ENCODE data around the gene OGDH.
"Not testable (repeated sequence)": the region's sequence is repeated elsewhere in the genome, so short reads cannot be mapped to it uniquely, and the experiment has no call there.

OGDH gene

GRCh38 chr7:44695756-44696155 lies 89.3 kb downstream of the OGDH start:
- TF ChIP-seq ZFX (IDR thresholded peaks at IDR 0.05) (no peak), CTCF (conservative IDR thresholded peaks at IDR 0.05) (no peak)
- no peak overlapping the region for H3K27ac ChIP-seq

GRCh38 chr7:44696728-44697127 lies 90.3 kb downstream of the OGDH start:
- no peak for TF ChIP-seq ZFX (IDR thresholded peaks at IDR 0.05)
- no peak for TF ChIP-seq CTCF (conservative IDR thresholded peaks at IDR 0.05)
- H3K27ac ChIP-seq: no peak overlapping the region

DNA sequence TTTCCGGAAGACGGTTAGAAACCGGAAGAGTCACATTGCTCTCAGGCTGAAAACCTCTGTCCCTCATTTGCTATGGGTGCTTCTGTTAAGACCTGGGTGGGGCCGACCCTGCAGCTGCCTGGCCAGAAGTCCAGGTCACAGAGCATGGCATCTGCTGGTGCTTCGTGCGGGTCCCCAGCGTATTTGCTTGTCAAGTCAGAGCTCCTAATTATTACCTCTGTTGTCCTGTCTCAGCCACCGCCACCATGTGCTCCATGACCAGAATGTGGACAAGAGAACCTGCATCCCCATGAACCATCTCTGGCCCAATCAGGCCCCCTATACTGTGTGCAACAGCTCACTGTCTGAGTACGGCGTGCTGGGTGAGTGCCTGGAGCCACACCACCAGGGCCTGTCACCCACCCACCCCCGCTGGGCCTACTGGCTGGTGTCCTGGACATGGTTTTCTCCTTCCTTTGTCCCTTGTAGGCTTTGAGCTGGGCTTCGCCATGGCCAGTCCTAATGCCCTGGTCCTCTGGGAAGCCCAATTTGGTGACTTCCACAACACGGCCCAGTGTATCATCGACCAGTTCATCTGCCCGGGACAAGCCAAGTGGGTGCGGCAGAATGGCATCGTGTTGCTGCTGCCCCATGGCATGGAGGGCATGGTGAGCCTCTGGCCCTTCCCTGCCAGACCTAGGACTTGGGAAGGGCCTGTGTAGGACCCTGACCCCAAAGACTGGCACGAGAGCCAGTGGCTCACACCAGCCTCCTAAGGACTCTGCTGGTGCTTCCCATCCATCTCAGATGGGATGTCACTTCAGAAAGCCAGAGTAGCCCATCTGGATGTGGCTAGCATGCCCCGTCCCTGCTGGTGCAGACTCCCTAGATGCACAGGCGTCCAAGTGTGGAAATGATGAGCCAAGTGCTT lies 91.0 kb downstream of the OGDH start:
- TF ChIP-seq CTCF (conservative IDR thresholded peaks at IDR 0.05) (no peak), ZFX (IDR thresholded peaks at IDR 0.05) (no peak)
- no peak overlapping the region for H3K27ac ChIP-seq

DNA sequence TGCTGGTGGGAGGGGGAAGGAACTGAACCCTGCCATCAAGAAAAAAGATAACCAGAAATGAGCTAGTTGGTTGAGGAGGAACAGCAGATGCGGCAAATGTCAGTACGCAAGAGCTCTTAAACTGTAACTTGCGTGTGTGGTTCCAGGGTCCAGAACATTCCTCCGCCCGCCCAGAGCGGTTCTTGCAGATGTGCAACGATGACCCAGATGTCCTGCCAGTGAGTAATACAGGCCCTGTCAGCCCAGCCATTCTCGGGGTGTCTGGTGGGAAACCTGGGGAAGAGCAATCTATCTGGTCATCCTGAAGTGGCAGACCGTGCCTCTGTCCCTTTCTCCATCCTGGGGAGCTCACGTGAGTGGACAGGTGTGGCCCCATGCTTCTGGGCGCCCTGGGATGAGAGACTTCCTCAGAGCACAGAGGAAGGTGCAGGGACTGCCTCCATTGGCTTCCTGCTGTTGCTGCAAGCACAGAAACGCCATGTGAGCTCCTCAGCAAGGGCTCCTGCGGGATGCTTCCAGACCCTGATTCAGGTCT lies 91.7 kb downstream of the OGDH start:
- no peak overlapping the region for H3K27ac ChIP-seq
- TF ChIP-seq ZFX (IDR thresholded peaks at IDR 0.05) (no peak), CTCF (conservative IDR thresholded peaks at IDR 0.05) (no peak)

DNA sequence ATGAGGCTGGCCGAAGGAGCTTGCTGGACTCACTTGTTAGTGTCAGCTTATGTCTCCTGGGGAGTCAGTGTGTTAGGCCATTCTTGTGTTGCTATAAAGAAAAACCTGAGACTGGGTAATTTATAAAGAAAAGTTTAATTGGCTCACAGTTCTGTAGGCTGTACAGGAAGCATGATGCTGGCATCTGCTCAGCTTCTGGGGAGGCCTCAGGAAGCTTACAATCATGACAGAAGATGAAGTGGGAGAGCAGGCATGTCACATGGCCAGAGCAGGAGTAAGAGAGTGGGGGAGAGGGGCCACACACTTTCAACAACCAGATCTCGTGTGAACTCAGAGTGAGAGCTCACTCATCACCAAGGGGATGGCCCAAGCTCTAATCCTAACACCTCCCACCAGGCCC lies 93.2 kb downstream of the OGDH start:
- not testable (repeated sequence) for H3K27ac ChIP-seq

GRCh38 chr7:44700322-44700721 lies 93.9 kb downstream of the OGDH start:
- TF ChIP-seq CTCF (conservative IDR thresholded peaks at IDR 0.05): no peak
- no peak for TF ChIP-seq ZFX (IDR thresholded peaks at IDR 0.05)
- no peak overlapping the region for H3K27ac ChIP-seq

GRCh38 chr7:44703391-44703790 lies 97.0 kb downstream of the OGDH start:
- H3K27ac ChIP-seq: not testable (repeated sequence)

DNA sequence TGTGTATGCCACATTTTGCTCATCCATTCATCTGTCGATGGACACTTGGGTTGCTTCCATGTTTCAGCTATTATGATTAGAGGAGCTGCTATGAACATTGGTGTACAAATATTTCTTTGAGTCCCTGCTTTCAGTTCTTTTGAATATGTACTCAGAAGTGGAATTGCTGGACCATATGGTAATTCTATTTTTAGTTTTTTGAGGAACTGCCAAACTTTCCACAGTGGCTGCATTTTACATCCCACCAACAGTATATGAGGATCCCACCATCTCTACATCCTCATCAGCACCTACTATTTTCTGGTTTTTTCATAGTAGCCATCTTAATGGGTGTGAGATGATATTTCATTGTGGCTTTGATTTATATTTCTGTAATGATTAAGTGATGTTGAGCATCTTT lies 97.5 kb downstream of the OGDH start:
- H3K27ac ChIP-seq: no peak overlapping the region
- TF ChIP-seq ZFX (IDR thresholded peaks at IDR 0.05) (no peak), CTCF (conservative IDR thresholded peaks at IDR 0.05) (no peak)
